HAP-1 (cell line): ENCODE measurements around the gene FAM171A1.
"Not testable (repeated sequence)": the region's sequence is repeated elsewhere in the genome, so short reads cannot be mapped to it uniquely, and the experiment has no call there.

Experiments used
- DNase-seq, 2 experiments: peaks; one replicate each; pipeline ENCODE4 v3.0.0-alpha.2; 2016 to 2020; ENCODE audit warnings: low spot score in 2 of 2
- H3K27me3 ChIP-seq: fragments of 250-450 bp; sonication (Bioruptor Pico); 2 replicates; pipeline ENCODE4 v1.5.1; 2020; ENCODE audit warnings: low read depth, mild to moderate bottlenecking, moderate library complexity
- H3K36me3 ChIP-seq: fragments of 250-450 bp; sonication (Bioruptor Pico); replicated peaks from 2 replicates; pipeline ENCODE4 v1.5.1; 2020; ENCODE audit warnings: mild to moderate bottlenecking
- H3K4me1 ChIP-seq: fragments of 250-450 bp; sonication (Bioruptor Pico); 2 replicates; pipeline ENCODE4 v1.5.1; 2020; ENCODE audit warnings: mild to moderate bottlenecking
- H3K4me3 ChIP-seq: fragments of 250-450 bp; sonication (Bioruptor Pico); 2 replicates; pipeline ENCODE4 v1.5.1; 2020; ENCODE audit warnings: mild to moderate bottlenecking, moderate library complexity
- H3K9me3 ChIP-seq: fragments of 250-450 bp; sonication (Bioruptor Pico); 2 replicates; pipeline ENCODE4 v1.5.1; 2020; ENCODE audit warnings: mild to moderate bottlenecking, moderate library complexity
- in situ Hi-C: fragments of 300-500 bp; cut with MboI; formaldehyde crosslinking; loops from 3 replicates; pipeline ENCODE4 v1.14.3; 2020; ENCODE audit warnings: low sequenced_read_pairs, inconsistent platforms, mixed read lengths

The FAM171A1 gene

GRCh38 chr10:15220445-15220844 is 150.6 kb downstream of the FAM171A1 start:
- Histone ChIP-seq H3K27me3 (no peaks in the 10 kb centered on the region), H3K4me1 (no peaks in the 10 kb centered on the region), H3K9me3 (no peaks in the 10 kb centered on the region), H3K4me3 (no peak overlapping the region), H3K36me3 (peaks cover 7% of the 10 kb centered on the region)
- in situ Hi-C loops, result no loop called here
- DNase-seq, result no peak

DNA sequence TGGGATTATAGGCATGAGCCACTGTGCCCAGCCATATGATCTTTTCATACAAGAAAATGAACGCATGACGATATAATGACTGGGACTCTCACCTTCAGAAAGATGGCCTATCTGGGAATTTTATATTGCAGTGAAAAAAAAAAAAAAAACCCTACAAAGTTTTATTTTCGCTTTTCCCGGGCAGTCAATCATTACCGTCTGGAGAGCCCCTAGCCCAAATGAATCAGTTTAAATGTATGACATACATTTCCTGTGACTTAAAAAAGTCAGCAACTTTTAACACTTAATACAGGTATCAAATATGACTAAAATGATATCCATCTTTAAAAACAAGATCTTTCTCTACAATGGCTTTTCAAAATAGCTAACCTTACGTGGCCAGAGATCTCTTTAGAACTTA is 154.4 kb downstream of the FAM171A1 start:
- Histone ChIP-seq H3K4me1 (no peaks in the 10 kb centered on the region), H3K36me3 (peaks cover 7% of the 10 kb centered on the region), H3K4me3 (no peak overlapping the region), H3K9me3 (no peaks in the 10 kb centered on the region), H3K27me3 (no peaks in the 10 kb centered on the region)
- DNase-seq, result no peak
- in situ Hi-C loops, result no loop called here

DNA sequence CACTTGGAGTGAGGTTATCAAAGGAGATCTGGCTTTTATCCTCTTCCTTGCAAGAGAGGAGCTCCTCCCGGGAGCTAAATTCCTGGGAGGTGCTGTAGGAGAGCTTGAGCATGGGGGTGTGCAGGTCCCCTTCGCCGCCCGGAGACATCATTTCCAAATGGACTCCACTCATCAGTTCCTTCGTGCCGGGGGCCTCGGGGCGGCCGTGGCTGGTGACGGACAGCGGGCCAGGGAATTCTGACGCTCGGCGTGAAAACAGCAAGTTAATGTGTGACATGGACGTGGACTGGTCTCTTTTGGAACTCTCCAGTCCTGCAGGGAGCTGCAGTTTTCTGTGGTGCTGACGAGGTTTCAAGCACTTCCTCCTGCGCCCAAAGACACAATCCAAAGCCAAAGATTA is 156.9 kb downstream of the FAM171A1 start:
- no peaks in the 10 kb centered on the region for H3K27me3 ChIP-seq
- no peaks in the 10 kb centered on the region for H3K9me3 ChIP-seq
- no peak for DNase-seq
- no peak overlapping the region for H3K4me3 ChIP-seq
- H3K4me1 ChIP-seq, result peaks cover 4% of the 10 kb centered on the region
- in situ Hi-C loops, result no loop called here
- H3K36me3 ChIP-seq, result peaks cover 6% of the 10 kb centered on the region

DNA sequence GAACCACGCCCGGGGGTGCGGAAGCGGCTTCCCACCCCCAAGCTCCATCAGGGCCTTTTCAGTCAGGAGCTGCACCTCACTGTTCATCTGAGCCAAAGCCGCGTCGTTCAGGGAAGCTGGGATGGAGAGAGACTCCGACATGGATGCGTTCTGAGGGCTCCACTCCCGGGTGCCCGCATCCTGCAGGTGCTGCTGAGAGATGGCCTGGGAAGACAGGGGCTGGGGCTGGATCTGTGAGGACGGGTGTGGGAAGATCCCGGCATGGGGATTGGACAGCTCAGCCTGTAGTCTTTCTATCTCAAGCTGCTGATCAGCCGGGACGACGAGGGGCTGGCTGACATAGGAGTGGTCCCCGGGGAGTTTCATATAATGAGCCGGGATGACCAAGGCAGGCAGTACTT is 157.6 kb downstream of the FAM171A1 start:
- H3K4me3 ChIP-seq, result no peak overlapping the region
- DNase-seq, result no peak
- H3K4me1 ChIP-seq, result peaks cover 4% of the 10 kb centered on the region
- no peaks in the 10 kb centered on the region for H3K27me3 ChIP-seq
- no peaks in the 10 kb centered on the region; the same call in 1 of the 2 replicates for H3K36me3 ChIP-seq
- no peaks in the 10 kb centered on the region for H3K9me3 ChIP-seq
- in situ Hi-C loops, result no loop called here

GRCh38 chr10:15211464-15211979 is 159.6 kb downstream of the FAM171A1 start:
- Histone ChIP-seq H3K27me3 (no peaks in the 10 kb centered on the region), H3K9me3 (no peaks in the 10 kb centered on the region), H3K4me1 (peaks cover 4% of the 10 kb centered on the region), H3K36me3 (no peaks in the 10 kb centered on the region; the same call in 1 of the 2 replicates), H3K4me3 (no peak overlapping the region)
- DNase-seq, result no peak
- in situ Hi-C loops, result no loop called here

DNA sequence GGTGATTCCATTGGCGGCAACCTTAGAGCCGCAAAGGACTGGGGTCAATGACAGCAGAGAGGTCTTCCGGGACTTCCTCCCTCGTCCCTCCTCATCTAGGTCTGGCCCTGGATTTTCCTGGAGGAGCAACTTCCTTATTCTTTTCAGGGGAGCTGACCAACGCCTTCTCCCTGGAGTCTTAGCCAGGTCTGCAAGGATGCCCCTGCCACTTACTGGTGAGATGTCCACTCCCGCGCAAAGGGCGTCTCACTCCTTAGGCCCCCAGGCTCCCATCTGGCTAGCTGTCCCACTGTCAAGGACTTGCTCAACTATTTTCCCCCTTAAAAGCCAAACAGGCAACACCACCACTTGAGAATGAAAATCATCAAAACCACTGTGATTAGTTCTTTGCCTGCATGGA is 160.6 kb downstream of the FAM171A1 start:
- in situ Hi-C loops, result no loop called here
- H3K4me1 ChIP-seq, result peaks cover 4% of the 10 kb centered on the region

DNA sequence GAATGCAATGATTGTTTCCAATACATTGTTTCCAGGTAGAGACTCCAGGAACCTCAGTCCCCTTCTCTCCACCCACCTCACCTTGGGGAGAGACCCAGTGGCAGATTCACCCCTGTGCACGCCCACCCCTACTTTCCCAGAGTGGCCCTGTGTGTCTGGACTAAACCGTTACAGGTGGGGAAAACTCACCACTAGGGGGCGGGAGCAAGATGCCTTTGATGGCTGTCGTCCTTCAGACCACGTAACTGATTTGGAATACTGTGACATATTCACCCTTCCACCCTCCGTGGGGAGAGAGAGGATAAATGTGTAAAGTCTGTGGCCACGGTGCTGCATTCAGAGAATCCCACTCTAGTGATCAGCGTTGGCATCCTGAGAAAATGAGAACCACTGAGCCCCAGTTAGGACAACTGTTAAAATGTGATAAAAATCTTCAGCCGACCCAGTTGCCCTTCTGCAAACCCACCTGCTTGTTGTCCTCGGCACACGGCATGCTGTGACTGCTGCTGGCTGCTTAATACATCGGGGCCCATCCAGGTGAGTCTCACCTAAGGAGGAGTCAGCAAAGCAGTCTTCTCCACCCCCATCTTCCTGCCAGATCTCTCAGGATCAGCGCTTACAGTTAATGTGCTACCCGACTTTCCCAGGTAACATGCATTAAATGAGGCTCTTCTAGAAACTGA is 161.1 kb downstream of the FAM171A1 start:
- Histone ChIP-seq H3K27me3 (no peaks in the 10 kb centered on the region), H3K9me3 (no peaks in the 10 kb centered on the region), H3K4me1 (peaks cover 4% of the 10 kb centered on the region), H3K36me3 (no peaks in the 10 kb centered on the region; the same call in 1 of the 2 replicates), H3K4me3 (no peak overlapping the region)
- in situ Hi-C loops, result no loop called here
- peak; percentile 61 to 93 for DNase-seq

More for the DNA sequence above, 160.6 kb downstream of the FAM171A1 start:
- no peak overlapping the region for H3K4me3 ChIP-seq
- no peak for DNase-seq
- no peaks in the 10 kb centered on the region; the same call in 1 of the 2 replicates for H3K36me3 ChIP-seq
- H3K9me3 ChIP-seq, result no peaks in the 10 kb centered on the region
- no peaks in the 10 kb centered on the region for H3K27me3 ChIP-seq

GRCh38 chr10:15208221-15208620 is 162.9 kb downstream of the FAM171A1 start:
- H3K36me3 ChIP-seq, result no peaks in the 10 kb centered on the region
- no peaks in the 10 kb centered on the region for H3K9me3 ChIP-seq
- H3K4me1 ChIP-seq, result peaks cover 4% of the 10 kb centered on the region
- no peak overlapping the region for H3K4me3 ChIP-seq
- H3K27me3 ChIP-seq, result no peaks in the 10 kb centered on the region
- no peak for DNase-seq
- in situ Hi-C loops, result no loop called here

- H3K9me3 ChIP-seq, H3K4me1 ChIP-seq, in situ Hi-C loops, H3K36me3 ChIP-seq, DNase-seq, H3K27me3 ChIP-seq, H3K4me3 ChIP-seq: not testable (repeated sequence)
Observed at GRCh38 chr10:15207410-15207809, 163.7 kb downstream of the FAM171A1 start.

DNA sequence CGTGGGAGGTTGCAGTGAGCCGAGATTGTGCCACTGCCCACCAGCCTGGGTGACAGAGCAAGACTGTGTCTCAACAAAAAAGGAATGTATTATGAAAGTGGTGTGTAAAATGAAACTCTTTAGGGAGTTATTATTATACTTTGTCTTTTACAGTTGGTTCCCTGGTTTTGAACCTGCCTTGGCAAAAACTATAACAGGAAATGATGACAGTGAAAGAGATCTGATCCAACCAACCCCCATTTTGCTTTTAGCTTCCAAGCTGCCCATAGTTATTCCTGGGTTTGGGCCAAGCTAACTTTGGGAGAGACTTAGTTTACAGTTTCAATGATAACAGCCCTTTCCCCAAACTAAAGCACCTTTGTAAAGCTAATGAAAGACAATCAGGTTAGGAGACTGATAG is 168.4 kb downstream of the FAM171A1 start:
- DNase-seq, result no peak
- H3K4me3 ChIP-seq, result no peak overlapping the region

DNA sequence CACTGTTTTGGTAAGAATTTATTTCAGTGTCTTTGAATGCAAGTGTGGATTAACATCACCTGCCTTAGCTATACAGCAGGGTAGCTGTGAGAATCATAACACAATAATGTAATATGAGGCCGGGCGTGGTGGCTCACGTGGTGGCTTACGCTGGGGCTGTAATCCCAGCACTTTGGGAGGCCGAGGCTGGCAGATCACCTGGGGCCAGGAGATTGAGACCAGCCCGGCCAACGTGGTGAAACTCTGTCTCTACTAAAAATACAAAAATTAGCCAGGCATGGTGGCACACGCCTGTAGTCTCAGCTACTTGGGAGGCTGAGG is 168.8 kb downstream of the FAM171A1 start:
- H3K36me3 ChIP-seq, H3K9me3 ChIP-seq, in situ Hi-C loops, H3K4me1 ChIP-seq, H3K27me3 ChIP-seq, DNase-seq, H3K4me3 ChIP-seq: not testable (repeated sequence)

More for the DNA sequence above, 168.4 kb downstream of the FAM171A1 start:
- Histone ChIP-seq H3K27me3 (no peaks in the 10 kb centered on the region), H3K9me3 (no peaks in the 10 kb centered on the region), H3K4me1 (no peaks in the 10 kb centered on the region; the same call in 1 of the 2 replicates), H3K36me3 (no peaks in the 10 kb centered on the region)
- in situ Hi-C loops, result no loop called here

GRCh38 chr10:15201589-15202300 is 169.3 kb downstream of the FAM171A1 start:
- in situ Hi-C loops, result no loop called here
- Histone ChIP-seq H3K4me1 (no peaks in the 10 kb centered on the region; the same call in 1 of the 2 replicates), H3K27me3 (no peaks in the 10 kb centered on the region), H3K4me3 (no peak overlapping the region), H3K36me3 (no peaks in the 10 kb centered on the region), H3K9me3 (no peaks in the 10 kb centered on the region)
- no peak for DNase-seq

- Histone ChIP-seq H3K36me3 (no peaks in the 10 kb centered on the region), H3K9me3 (no peaks in the 10 kb centered on the region), H3K27me3 (no peaks in the 10 kb centered on the region), H3K4me1 (no peaks in the 10 kb centered on the region; the same call in 1 of the 2 replicates), H3K4me3 (no peak overlapping the region)
- in situ Hi-C loops, result no loop called here
- peak in 1 of 2 experiments; percentile 41 for DNase-seq
Observed at GRCh38 chr10:15200626-15201025, 170.5 kb downstream of the FAM171A1 start.

GRCh38 chr10:15197911-15198310 is 173.2 kb downstream of the FAM171A1 start:
- no peak overlapping the region for H3K4me3 ChIP-seq
- no peak for DNase-seq
- no peaks in the 10 kb centered on the region for H3K27me3 ChIP-seq
- in situ Hi-C loops, result no loop called here
- no peaks in the 10 kb centered on the region; the same call in 1 of the 2 replicates for H3K4me1 ChIP-seq
- no peaks in the 10 kb centered on the region for H3K36me3 ChIP-seq
- H3K9me3 ChIP-seq, result no peaks in the 10 kb centered on the region
